ENCODE data around the gene ZFP91. TPM values are rescaled to one million over a fixed set of nuclear protein-coding genes. Genes with fewer than 3 reads are reported as not detected.
A peak's percentile ranks its signal among the peaks of the same experiment; 100 is the strongest.

The ZFP91 gene
- polyA plus RNA-seq, 2 of the 4 experiments (the other 2 are of a cell fraction): 48.5 to 66.9 TPM

DNA sequence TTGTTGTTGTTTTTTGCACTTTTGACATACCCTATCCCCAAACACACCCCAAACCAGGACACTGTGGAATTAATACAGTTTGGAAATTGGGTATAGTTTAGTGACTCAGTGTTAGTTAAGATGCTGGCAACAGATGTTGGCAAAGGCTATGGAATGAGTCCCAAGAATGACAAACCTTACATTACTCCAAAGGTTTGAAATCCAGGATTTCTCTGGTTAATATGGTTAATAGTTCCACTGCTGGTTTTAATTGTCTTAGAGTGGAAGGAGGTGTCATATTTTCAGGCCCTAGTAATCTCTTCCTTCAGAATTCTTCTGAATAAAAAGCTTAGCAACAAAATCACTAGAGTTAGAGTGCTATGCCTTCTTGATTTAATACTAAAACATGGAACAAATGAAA lies 4.0 kb upstream of the ZFP91 start:
- CTCF ChIA-PET: interaction anchor here (0.8 kb wide), 1 partner anchor 326 kb away, joined by 3 read pairs; no protein-coding TSS in a partner anchor
- H3K4me1 ChIP-seq: peaks cover 44% of the 10 kb centered on the region

DNA sequence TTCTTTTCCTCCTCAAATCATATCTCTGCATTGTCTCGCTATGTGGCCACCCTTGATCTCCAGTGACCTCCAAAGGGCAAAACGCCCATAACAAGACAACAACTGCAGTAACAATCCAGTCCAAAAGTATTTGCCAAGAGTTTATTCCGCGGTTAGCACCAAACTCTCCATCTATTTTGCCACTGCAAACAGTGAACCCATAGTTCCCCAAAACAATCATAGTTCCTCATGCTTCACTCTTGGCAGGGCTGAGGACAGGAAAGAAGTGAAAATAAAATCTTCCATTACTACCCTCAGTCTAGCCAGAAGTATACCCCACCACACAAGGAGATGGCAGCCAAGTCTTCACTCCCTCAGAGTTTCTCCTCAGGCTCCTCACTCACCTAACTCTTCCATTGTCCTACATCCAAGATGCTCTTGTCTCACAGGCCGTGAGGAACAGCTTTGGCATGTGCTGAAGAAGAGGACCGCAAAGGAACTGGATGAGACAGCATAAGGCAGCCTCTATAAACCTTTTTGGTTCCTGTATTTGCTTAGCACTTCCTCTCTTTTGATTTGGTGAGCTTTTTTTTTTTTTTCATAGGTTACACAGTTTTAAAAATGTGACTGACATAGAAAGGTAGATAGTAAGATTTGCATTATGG lies 3.4 kb upstream of the ZFP91 start, which contains the start of gene LPXN:
LPXN (minus strand) TSS at position 480 of the 644 bp plus-strand sequence; CDS start at position 396, 84 bp downstream.
- peaks cover 44% of the 10 kb centered on the region for H3K4me1 ChIP-seq
- H3K4me2 ChIP-seq: peak within 1 kb of the TSS; percentile 87
- peak within 1 kb of the TSS; percentile 98 to 100 for H3K27ac ChIP-seq
- POLR2A ChIA-PET: no interaction called here
- H3K9me3 ChIP-seq: no peaks in the 10 kb centered on the region
- FAIRE-seq (no peak), DNase-seq (ENCODE audit: low read depth in 1 of 2, low spot score in 1 of 2) (no peak), ATAC-seq (no peak)
- 83% methylated on average over 6 of the region's 6 CpGs for WGBS (ENCODE audit: missing lambda C conversion rate)
- TF ChIP-seq BHLHE40 (IDR thresholded peaks at IDR 0.05; ENCODE audit: low read depth, low read length): no peak
- TF ChIP-seq MAFK (IDR thresholded peaks at IDR 0.05; ENCODE audit: partially characterized antibody): no peak
- TF ChIP-seq MYC (IDR thresholded peaks at IDR 0.05; ENCODE audit: borderline replicate concordance, low read length): no peak
- no peak for TF ChIP-seq NR3C1 (IDR thresholded peaks at IDR 0.05)
- TF ChIP-seq HES2 (IDR thresholded peaks at IDR 0.05): no peak
- TF ChIP-seq MAZ (IDR thresholded peaks at IDR 0.05; ENCODE audit: borderline replicate concordance, low read depth, low read length): no peak
- no peak for TF ChIP-seq USF2 (IDR thresholded peaks at IDR 0.05)
- TF ChIP-seq, protein P1, sequence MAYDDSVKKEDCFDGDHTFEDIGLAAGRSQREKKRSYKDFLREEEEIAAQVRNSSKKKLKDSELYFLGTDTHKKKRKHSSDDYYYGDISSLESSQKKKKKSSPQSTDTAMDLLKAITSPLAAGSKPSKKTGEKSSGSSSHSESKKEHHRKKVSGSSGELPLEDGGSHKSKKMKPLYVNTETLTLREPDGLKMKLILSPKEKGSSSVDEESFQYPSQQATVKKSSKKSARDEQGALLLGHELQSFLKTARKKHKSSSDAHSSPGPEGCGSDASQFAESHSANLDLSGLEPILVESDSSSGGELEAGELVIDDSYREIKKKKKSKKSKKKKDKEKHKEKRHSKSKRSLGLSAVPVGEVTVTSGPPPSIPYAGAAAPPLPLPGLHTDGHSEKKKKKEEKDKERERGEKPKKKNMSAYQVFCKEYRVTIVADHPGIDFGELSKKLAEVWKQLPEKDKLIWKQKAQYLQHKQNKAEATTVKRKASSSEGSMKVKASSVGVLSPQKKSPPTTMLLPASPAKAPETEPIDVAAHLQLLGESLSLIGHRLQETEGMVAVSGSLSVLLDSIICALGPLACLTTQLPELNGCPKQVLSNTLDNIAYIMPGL (CRISPR knock-in tag; IDR thresholded peaks at IDR 0.05; ENCODE audit: borderline replicate concordance): no peak
- TF ChIP-seq, protein P2, sequence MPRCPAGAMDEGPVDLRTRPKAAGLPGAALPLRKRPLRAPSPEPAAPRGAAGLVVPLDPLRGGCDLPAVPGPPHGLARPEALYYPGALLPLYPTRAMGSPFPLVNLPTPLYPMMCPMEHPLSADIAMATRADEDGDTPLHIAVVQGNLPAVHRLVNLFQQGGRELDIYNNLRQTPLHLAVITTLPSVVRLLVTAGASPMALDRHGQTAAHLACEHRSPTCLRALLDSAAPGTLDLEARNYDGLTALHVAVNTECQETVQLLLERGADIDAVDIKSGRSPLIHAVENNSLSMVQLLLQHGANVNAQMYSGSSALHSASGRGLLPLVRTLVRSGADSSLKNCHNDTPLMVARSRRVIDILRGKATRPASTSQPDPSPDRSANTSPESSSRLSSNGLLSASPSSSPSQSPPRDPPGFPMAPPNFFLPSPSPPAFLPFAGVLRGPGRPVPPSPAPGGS (IDR thresholded peaks at IDR 0.05): no peak
- TF ChIP-seq RARB (CRISPR knock-in tag; IDR thresholded peaks at IDR 0.05): no peak
- no peak for TF ChIP-seq CBX2 (IDR thresholded peaks at IDR 0.05; ENCODE audit: borderline replicate concordance, low read depth)
- TF ChIP-seq REST (IDR thresholded peaks at IDR 0.05): no peak
- no peak for TF ChIP-seq RCOR1 (IDR thresholded peaks at IDR 0.05; ENCODE audit: low read depth, low read length)
- CTCF ChIA-PET: interaction anchor here (0.6 to 1.3 kb wide), 4 partner anchors 23 to 560 kb away, joined by 3 read pairs; no protein-coding TSS in a partner anchor
- H3K4me3 ChIP-seq: peak within 1 kb of the TSS; percentile 98; the same call in 2 of the 3 replicates

More for the DNA sequence above, 4.0 kb upstream of the ZFP91 start:
- H3K4me3 ChIP-seq: no peak overlapping the region
- DNase-seq (ENCODE audit: low read depth in 1 of 2, low spot score in 1 of 2) (no peak), ATAC-seq (no peak), FAIRE-seq (no peak)
- POLR2A ChIA-PET: no interaction called here
- H3K27ac ChIP-seq: peak overlapping the region; percentile 54 to 79; a peak in 4 of 6 replicates
- H3K4me2 ChIP-seq: peak overlapping the region; percentile 61; the same call in 2 of the 3 replicates
- no peaks in the 10 kb centered on the region for H3K9me3 ChIP-seq
- TF ChIP-seq EHMT2 (IDR thresholded peaks at IDR 0.05; ENCODE audit: low read depth) (no peak), CEBPB (IDR thresholded peaks at IDR 0.05) (no peak), CBX8 (IDR thresholded peaks at IDR 0.05) (no peak), HDAC2 (IDR thresholded peaks at IDR 0.05) (no peak), E2F6 (IDR thresholded peaks at IDR 0.05; ENCODE audit: borderline replicate concordance, low read depth) (no peak), KDM5A (IDR thresholded peaks at IDR 0.05) (no peak), TP53 (CRISPR knock-in tag; IDR thresholded peaks at IDR 0.05) (no peak), SMC3 (IDR thresholded peaks at IDR 0.05) (no peak), RARB (CRISPR knock-in tag; IDR thresholded peaks at IDR 0.05) (no peak), CHD2 (IDR thresholded peaks at IDR 0.05; ENCODE audit: low read length, partially characterized antibody) (no peak), POLR2AphosphoS2 (conservative IDR thresholded peaks at IDR 0.05; ENCODE audit: low read length) (no peak), PHF8 (IDR thresholded peaks at IDR 0.05; ENCODE audit: borderline replicate concordance, low read depth) (no peak), CHD4 (IDR thresholded peaks at IDR 0.05; ENCODE audit: borderline replicate concordance) (no peak)
- TF ChIP-seq, protein P3, sequence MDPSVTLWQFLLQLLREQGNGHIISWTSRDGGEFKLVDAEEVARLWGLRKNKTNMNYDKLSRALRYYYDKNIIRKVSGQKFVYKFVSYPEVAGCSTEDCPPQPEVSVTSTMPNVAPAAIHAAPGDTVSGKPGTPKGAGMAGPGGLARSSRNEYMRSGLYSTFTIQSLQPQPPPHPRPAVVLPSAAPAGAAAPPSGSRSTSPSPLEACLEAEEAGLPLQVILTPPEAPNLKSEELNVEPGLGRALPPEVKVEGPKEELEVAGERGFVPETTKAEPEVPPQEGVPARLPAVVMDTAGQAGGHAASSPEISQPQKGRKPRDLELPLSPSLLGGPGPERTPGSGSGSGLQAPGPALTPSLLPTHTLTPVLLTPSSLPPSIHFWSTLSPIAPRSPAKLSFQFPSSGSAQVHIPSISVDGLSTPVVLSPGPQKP (IDR thresholded peaks at IDR 0.05; ENCODE audit: low read depth, low read length): no peak
- TF ChIP-seq, protein P4, sequence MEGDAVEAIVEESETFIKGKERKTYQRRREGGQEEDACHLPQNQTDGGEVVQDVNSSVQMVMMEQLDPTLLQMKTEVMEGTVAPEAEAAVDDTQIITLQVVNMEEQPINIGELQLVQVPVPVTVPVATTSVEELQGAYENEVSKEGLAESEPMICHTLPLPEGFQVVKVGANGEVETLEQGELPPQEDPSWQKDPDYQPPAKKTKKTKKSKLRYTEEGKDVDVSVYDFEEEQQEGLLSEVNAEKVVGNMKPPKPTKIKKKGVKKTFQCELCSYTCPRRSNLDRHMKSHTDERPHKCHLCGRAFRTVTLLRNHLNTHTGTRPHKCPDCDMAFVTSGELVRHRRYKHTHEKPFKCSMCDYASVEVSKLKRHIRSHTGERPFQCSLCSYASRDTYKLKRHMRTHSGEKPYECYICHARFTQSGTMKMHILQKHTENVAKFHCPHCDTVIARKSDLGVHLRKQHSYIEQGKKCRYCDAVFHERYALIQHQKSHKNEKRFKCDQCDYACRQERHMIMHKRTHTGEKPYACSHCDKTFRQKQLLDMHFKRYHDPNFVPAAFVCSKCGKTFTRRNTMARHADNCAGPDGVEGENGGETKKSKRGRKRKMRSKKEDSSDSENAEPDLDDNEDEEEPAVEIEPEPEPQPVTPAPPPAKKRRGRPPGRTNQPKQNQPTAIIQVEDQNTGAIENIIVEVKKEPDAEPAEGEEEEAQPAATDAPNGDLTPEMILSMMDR (IDR thresholded peaks at IDR 0.05): no peak
